ENCODE measurements around the gene TMEM128.
"Not testable (repeated sequence)": the region's sequence is repeated elsewhere in the genome, so short reads cannot be mapped to it uniquely, and the experiment has no call there.

TMEM128 gene, protein sequence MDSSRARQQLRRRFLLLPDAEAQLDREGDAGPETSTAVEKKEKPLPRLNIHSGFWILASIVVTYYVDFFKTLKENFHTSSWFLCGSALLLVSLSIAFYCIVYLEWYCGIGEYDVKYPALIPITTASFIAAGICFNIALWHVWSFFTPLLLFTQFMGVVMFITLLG

GRCh38 chr4:4248029-4248884, at the start of gene TMEM128:
TMEM128 (minus strand) TSS chr4:4248223; CDS start chr4:4248202, 21 bp downstream.
- FAIRE-seq = no peak

GRCh38 chr4:4296283-4296846, 48.3 kb upstream of the TMEM128 start:
- FAIRE-seq = no peak

GRCh38 chr4:4293279-4293678, 45.3 kb upstream of the TMEM128 start:
- FAIRE-seq = no peak

GRCh38 chr4:4289941-4290850, 42.2 kb upstream of the TMEM128 start, which contains the start of the genes LYAR and ZBTB49:
LYAR (minus strand) TSS chr4:4290154; CDS start chr4:4283742, 6,412 bp downstream.
ZBTB49 (plus strand) TSS chr4:4290251; CDS start chr4:4299946, 9,695 bp downstream.
- no peak for FAIRE-seq

- FAIRE-seq = no peak
These were observed 41.5 kb upstream of the TMEM128 start for GRCh38 chr4:4289597-4289940.

DNA sequence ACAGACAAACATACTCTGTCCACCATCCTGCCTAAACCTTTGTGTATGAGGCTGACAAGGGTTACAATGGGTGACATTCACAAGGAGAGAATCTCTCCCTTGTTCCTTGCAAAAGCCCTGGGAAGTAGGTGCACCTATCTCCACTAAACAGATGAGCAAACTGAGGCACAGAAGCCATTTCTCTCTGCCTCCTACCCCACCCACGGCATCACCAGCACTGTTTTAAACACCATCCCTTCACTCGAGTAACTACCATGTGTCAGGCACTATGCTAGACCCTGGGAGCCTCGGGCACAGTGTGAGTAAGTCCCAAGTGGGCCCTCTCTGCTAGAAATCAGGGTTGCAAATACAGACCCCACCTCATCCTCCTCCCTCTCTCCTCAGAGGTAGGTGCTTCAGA, 41.0 kb upstream of the TMEM128 start:
- FAIRE-seq = no peak

GRCh38 chr4:4288098-4288497, 40.1 kb upstream of the TMEM128 start:
- FAIRE-seq = no peak

DNA sequence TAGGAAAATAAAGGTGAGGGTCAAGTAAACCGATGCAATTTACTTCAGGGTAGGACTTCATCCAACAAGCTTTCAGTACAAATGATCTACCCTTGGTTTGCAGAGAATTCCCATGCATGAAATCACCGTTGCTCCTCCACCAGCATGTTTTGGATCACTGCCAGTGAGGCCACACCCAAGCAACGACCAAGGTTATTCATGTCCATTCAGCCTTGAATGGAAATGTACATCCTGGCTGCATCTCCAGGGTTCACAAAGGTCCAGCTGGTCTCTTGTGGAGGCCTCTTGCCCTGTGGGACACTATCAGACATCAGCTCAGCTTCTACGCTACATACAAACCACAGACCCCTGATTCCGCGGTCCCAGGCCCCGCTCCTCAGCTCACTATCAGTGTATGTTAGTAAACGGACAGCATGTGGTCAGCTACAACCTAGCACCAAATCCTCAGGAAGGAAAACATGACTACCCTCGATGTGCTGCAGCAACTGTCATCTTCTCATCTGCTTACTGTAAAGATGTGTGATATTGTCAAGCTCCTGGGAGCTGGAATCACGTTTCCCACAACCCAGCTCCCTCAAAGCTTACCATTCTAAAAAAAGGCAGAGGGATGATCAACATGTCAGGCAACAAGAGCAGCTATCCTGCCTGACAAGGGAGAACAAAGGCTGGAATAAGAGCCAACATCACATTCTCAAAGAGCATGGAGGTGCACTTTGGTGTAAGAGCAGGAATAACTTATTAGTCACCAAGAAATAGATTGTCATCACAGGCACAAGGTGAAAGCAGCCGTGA, 37.0 kb upstream of the TMEM128 start:
- no peak for FAIRE-seq

DNA sequence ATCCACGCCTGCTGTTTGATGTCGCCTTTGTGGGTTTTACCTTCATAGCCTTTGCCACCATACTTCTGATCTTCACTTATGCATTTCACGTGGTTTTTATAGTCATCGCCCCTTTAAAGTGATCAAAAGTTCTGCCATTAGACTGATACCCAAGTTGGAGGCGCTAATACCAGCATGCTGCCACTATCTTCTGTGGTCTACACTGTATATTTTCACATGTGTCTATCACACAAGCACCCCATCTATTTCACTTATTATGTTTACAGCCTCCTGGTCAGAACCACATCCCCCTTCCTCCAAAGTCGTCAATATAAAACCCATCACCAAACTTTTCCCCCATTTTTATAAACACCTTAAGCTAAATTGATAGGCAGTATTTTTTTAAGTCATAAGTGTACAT, 33.8 kb upstream of the TMEM128 start:
- no peak for FAIRE-seq

GRCh38 chr4:4277531-4277930, 29.5 kb upstream of the TMEM128 start:
- FAIRE-seq = no peak

DNA sequence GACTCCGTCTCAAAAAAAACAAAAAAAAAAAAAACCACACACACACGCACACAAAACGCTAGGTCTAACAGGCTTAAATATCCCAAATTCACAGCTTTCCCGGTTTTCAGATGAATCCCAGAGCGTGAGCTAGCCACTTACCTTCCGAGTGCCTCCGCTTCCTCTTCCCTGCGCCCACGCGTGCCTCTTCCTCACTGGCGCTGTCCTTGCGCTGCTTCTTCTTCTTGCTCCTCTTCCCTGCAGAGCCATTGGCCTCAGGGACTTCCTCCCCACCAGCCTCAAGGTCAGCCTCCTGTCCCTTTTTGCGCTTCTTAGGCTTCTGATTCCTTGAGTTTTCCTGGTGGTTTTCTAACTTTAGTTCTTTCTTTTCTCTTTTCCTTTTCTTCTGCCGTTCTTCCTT, 26.2 kb upstream of the TMEM128 start:
- no peak for FAIRE-seq

GRCh38 chr4:4271912-4272311, 23.9 kb upstream of the TMEM128 start:
- no peak for FAIRE-seq

- FAIRE-seq = no peak
These were observed 22.5 kb upstream of the TMEM128 start for GRCh38 chr4:4270529-4270928.

DNA sequence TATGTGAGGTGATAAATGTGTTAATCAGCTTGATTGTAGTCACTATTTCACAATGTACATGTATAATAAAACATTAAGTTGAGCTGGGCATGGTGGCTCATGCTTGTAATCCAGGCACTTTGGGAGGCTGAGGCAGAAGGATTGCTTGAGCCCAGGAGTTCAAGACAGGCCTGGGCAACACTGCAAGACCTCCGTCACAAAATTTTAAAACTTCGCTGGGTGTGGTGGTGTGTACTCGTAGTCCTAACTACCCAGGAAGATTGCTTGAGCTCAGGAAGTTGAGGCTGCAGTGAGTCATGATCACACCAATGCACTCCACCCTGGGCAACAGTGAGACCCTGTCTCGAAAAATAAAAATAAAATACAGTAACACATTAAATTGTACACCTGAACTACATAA, 21.8 kb upstream of the TMEM128 start:
- no peak for FAIRE-seq

- FAIRE-seq = no peak
These were observed 21.3 kb upstream of the TMEM128 start for GRCh38 chr4:4269331-4269731.

GRCh38 chr4:4268776-4269175, 20.8 kb upstream of the TMEM128 start:
- no peak for FAIRE-seq

DNA sequence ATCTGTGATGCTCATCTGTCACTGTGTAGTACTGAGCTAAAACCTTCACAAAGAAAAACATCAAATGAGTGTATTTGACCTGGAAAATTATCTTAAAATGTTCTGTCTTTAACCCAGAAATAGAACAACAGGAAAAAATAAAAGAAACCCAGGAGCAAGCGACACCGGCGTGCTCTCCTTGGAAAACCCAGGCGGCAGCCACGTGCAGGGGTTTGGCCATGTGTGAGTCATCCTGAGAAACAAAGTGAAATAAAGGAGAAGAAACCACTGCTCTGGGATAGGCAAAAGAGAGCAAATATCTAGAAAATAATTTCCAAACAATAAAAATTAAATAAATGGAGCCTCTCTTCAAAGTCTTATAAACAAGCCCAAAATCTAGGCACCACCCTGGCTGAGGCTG, 20.0 kb upstream of the TMEM128 start:
- FAIRE-seq = no peak

DNA sequence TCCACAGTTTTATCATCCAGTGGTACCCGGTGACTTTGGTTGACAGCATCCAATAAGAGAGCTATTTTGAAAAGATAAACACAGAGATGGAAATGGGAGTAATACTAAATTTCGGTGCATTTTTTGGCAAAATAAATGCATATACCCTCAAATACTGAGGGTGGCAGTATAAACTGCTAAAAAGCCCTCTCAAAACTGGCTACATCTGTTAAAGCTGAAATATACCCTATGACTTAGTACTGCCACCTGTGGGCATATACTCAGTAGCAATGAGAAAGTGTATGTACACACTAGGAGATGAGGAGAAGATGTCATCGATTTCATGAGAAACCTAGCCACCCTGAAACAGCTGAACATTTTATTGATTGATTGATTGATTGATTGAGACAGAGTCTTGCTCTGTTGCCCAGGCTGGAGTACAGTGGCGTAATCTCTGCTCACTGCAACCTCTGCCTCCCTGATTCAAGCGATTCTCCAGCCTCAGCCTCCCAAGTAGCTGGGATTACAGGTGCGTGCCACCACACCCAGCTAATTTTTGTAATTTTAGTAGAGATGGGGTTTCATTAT, 12.2 kb upstream of the TMEM128 start:
- no peak for FAIRE-seq

DNA sequence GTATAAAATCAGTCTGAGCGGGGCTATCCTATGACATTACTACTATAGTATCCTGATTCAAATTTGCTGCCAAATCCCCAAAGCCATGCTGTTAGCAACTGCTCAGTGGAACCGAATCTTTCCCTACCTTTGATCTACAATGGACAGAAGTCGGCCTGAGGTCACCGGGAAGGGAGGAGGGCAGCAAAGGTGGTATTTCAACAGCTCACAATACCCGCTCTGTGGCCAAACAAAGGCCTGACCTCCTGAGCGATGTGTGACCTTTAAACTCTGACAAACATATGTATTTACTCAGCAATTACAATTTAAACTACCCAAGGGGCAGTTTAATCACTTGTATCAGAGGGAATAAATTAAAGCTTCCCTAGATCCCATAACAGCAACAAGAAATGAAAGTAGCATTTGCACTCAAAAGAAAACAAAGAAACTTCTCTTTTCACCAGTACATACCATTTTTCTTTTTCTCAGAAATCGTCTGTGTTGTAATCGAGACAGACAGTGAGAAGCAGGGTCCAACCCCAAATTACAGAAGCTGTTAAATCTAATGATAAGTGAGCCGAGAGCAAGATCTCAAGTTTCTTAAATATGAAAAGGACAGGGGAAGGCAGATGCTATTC, 11.6 kb upstream of the TMEM128 start:
- no peak for FAIRE-seq

GRCh38 chr4:4257705-4258104, 9.7 kb upstream of the TMEM128 start:
- not testable (repeated sequence) for FAIRE-seq

DNA sequence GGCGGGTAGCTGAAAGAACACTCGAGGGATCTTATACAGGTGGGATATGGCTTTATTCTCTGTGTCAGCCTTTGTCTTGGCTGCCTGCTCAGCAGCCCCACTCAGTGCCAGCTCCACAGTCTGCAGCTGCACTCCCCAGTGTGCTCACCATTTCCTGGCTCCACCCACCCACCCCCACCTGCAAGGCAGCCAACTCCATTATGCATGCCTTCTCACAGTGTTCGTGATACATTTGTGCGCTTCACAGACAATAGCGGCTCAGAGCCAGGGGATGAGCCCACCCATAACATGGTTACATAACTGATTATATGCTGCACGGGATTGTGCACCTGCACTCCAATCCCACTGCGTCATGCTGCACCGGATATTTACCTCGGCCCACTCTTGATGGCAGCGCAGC, 8.8 kb upstream of the TMEM128 start:
- FAIRE-seq = no peak

Data from colon (tissue), 2 donors.